Trophoblast cell (in vitro differentiated cells and primary cell): ENCODE results near the gene HS2ST1.
"Not testable (repeated sequence)": the region's sequence is repeated elsewhere in the genome, so short reads cannot be mapped to it uniquely, and the experiment has no call there.

Experiments
- DNase-seq, 2 donors: peaks; one replicate each; pipeline ENCODE4 v3.0.0-alpha.2; 2016
- H2AFZ ChIP-seq: 2 replicates; pipeline ENCODE4 v1.6.1; 2013; ENCODE audit warnings: low read length, moderate library complexity, mild to moderate bottlenecking; ENCODE audit not compliant: insufficient read depth, poor library complexity
- H2AK5ac ChIP-seq: 2 replicates; pipeline ENCODE4 v1.6.1; 2013; ENCODE audit warnings: mild to moderate bottlenecking, low read length
- H2BK120ac ChIP-seq: 2 replicates; pipeline ENCODE4 v1.6.1; 2013; ENCODE audit warnings: low read length, mild to moderate bottlenecking, moderate library complexity; ENCODE audit not compliant: insufficient read depth, poor library complexity
- H2BK12ac ChIP-seq: 2 replicates; pipeline ENCODE4 v1.6.1; 2013; ENCODE audit warnings: mild to moderate bottlenecking, low read length, moderate library complexity
- H2BK5ac ChIP-seq: 2 replicates; pipeline ENCODE4 v1.6.1; 2013; ENCODE audit warnings: low read length, low read depth, moderate library complexity, mild to moderate bottlenecking; ENCODE audit not compliant: poor library complexity
- H3K14ac ChIP-seq: 2 replicates; pipeline ENCODE4 v1.6.1; 2013; ENCODE audit warnings: mild to moderate bottlenecking, low read length
- H3K18ac ChIP-seq: 2 replicates; pipeline ENCODE4 v1.6.1; 2013; ENCODE audit warnings: mild to moderate bottlenecking, low read length
- H3K23ac ChIP-seq: 2 replicates; pipeline ENCODE4 v1.6.1; 2013; ENCODE audit warnings: low read length
- H3K27ac ChIP-seq: 2 replicates; pipeline ENCODE4 v1.5.1; 2013; ENCODE audit warnings: low read depth, mild to moderate bottlenecking, inconsistent platforms, low read length, moderate library complexity
- H3K27me3 ChIP-seq: 2 replicates; pipeline ENCODE4 v1.6.1; 2013; ENCODE audit warnings: inconsistent platforms, mild to moderate bottlenecking, low read length, moderate library complexity; ENCODE audit not compliant: insufficient read depth
- H3K36me3 ChIP-seq, 2 experiments: 1 replicate in 1 of 2; 2 replicates in 1 of 2; pipeline ENCODE4 v1.6.1; 2013; ENCODE audit warnings: low read length in 2 of 2, mild to moderate bottlenecking in 2 of 2, moderate library complexity in 1 of 2; ENCODE audit not compliant: insufficient read depth in 2 of 2, control insufficient read depth in 1 of 2
- H3K4ac ChIP-seq: 2 replicates; pipeline ENCODE4 v1.6.1; 2013; ENCODE audit warnings: low read depth, mild to moderate bottlenecking, low read length, moderate library complexity
- H3K4me1 ChIP-seq, 2 experiments: 1 replicate in 1 of 2; 2 replicates in 1 of 2; pipeline ENCODE4 v1.6.1; 2013; ENCODE audit warnings: low read length in 2 of 2, mild to moderate bottlenecking in 2 of 2, moderate library complexity in 1 of 2; ENCODE audit not compliant: insufficient read depth in 2 of 2, control insufficient read depth in 1 of 2
- H3K4me2 ChIP-seq: 2 replicates; pipeline ENCODE4 v1.6.1; 2013; ENCODE audit warnings: inconsistent platforms, mild to moderate bottlenecking, low read length, moderate library complexity
- H3K4me3 ChIP-seq: 2 replicates; pipeline ENCODE4 v1.5.1; 2013; ENCODE audit warnings: mild to moderate bottlenecking, low read depth, low read length, inconsistent platforms
- H3K79me1 ChIP-seq: one replicate; pipeline ENCODE4 v1.6.1; 2013; ENCODE audit warnings: low read length
- H3K79me2 ChIP-seq: 2 replicates; pipeline ENCODE4 v1.6.1; 2013; ENCODE audit warnings: low read length, mild to moderate bottlenecking; ENCODE audit not compliant: control insufficient read depth, insufficient read depth, poor library complexity
- H3K9ac ChIP-seq: 2 replicates; pipeline ENCODE4 v1.6.1; 2013; ENCODE audit warnings: mild to moderate bottlenecking, low read length
- H3K9me3 ChIP-seq: 2 replicates; pipeline ENCODE4 v1.6.1; 2013; ENCODE audit warnings: low read depth, mild to moderate bottlenecking, control low read depth, inconsistent platforms, low read length; ENCODE audit not compliant: insufficient read depth
- H4K12ac ChIP-seq: 2 replicates; pipeline ENCODE4 v1.6.1; 2013; ENCODE audit warnings: low read depth, mild to moderate bottlenecking, low read length, moderate library complexity
- H4K8ac ChIP-seq: 2 replicates; pipeline ENCODE4 v1.6.1; 2013; ENCODE audit warnings: low read depth, mild to moderate bottlenecking, low read length, moderate library complexity
- H4K91ac ChIP-seq: one replicate; pipeline ENCODE4 v1.6.1; 2013; ENCODE audit warnings: low read depth, mild to moderate bottlenecking, low read length, moderate library complexity
- WGBS: extraction: QIAGEN DNeasy Blood & Tissue Kit; methylation state at CpG from one replicate; pipeline ENCODE4 v1.1.7; 2013; ENCODE audit warnings: missing lambda C conversion rate; ENCODE audit not compliant: insufficient read length, insufficient coverage; ENCODE audit errors: extremely low coverage; 5-methylcytosine and 5-hydroxymethylcytosine counted together

The HS2ST1 gene

DNA sequence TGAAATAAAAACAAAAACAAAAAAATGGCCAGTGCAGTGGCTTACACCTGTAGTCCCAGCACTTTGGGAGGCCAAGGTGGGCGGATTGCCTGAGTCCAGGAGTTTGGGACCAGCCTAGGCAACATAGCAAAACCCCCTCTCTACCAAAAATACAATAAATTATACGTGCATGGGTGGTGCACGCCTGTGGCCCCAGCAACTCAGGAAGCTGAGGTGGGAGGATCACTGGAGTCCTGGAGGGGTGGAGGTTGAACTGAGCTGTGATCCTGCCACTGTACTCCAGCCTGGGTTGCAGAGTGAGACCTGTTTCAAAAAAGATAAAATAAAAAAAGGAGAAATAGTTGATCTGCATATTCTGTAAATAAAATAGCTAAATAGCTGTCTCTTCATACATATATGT, 41.2 kb downstream of the HS2ST1 start:
- H4K12ac ChIP-seq, result no peak overlapping the region
- no peak overlapping the region for H3K9ac ChIP-seq
- H3K9me3 ChIP-seq, result no peaks in the 10 kb centered on the region
- no peak overlapping the region for H2BK12ac ChIP-seq
- no peak overlapping the region for H4K8ac ChIP-seq
- no peak overlapping the region for H3K4me3 ChIP-seq
- no peak for DNase-seq
- H3K23ac ChIP-seq, result no peak overlapping the region
- H3K79me2 ChIP-seq, result no peaks in the 10 kb centered on the region
- H2BK5ac ChIP-seq, result no peak overlapping the region
- no peaks in the 10 kb centered on the region for H3K4me1 ChIP-seq
- no peaks in the 10 kb centered on the region for H3K79me1 ChIP-seq
- no peak overlapping the region for H4K91ac ChIP-seq
- H3K27me3 ChIP-seq, result no peaks in the 10 kb centered on the region
- no peak overlapping the region for H2BK120ac ChIP-seq
- no peak overlapping the region for H3K18ac ChIP-seq
- whole genome bisulfite sequencing, result no CpG with 5 or more reads among the region's 3 CpGs
- no peak overlapping the region for H3K14ac ChIP-seq
- H3K4me2 ChIP-seq, result no peak overlapping the region
- no peak overlapping the region for H2AK5ac ChIP-seq
- no peaks in the 10 kb centered on the region for H3K36me3 ChIP-seq
- no peak overlapping the region for H3K4ac ChIP-seq
- no peak overlapping the region for H2AFZ ChIP-seq
- H3K27ac ChIP-seq, result no peak overlapping the region

DNA sequence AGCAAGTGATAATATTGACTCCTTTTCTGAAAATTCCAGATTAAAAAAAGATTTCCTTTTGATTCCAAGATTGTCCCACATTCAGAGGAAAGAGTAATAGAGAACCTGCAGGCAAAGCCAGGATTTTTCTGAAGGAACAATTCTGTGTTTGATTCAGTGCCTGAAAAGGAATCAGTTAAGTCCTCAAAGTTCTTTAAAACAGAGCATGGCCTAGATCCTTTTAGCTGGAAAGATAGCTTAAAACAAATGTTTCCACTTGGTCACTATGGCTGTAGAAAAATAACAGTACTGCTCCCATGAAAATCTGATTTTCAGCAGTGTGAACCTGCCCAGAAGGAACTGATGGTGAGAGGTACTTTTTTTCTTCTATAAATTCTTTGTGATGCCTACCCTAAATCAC, 41.8 kb downstream of the HS2ST1 start:
- H3K27ac ChIP-seq, result no peak overlapping the region
- no peak overlapping the region for H2AFZ ChIP-seq
- H3K4me1 ChIP-seq, result no peaks in the 10 kb centered on the region
- H3K18ac ChIP-seq, result no peak overlapping the region
- no peak overlapping the region for H3K14ac ChIP-seq
- H3K36me3 ChIP-seq, result no peaks in the 10 kb centered on the region
- H4K8ac ChIP-seq, result no peak overlapping the region
- no peak overlapping the region for H3K4ac ChIP-seq
- no peak overlapping the region for H3K4me2 ChIP-seq
- H3K9me3 ChIP-seq, result no peaks in the 10 kb centered on the region
- H2BK5ac ChIP-seq, result no peak overlapping the region
- H3K27me3 ChIP-seq, result no peaks in the 10 kb centered on the region
- H4K91ac ChIP-seq, result no peak overlapping the region
- H2BK12ac ChIP-seq, result no peak overlapping the region
- H3K4me3 ChIP-seq, result no peak overlapping the region
- no peak for DNase-seq
- no peaks in the 10 kb centered on the region for H3K79me2 ChIP-seq
- no peak overlapping the region for H3K9ac ChIP-seq
- H3K79me1 ChIP-seq, result no peaks in the 10 kb centered on the region
- H2AK5ac ChIP-seq, result no peak overlapping the region
- H4K12ac ChIP-seq, result no peak overlapping the region
- no peak overlapping the region for H2BK120ac ChIP-seq
- H3K23ac ChIP-seq, result no peak overlapping the region

GRCh38 chr1:86957221-86957620, 42.8 kb downstream of the HS2ST1 start:
- Histone ChIP-seq H3K27ac (no peak overlapping the region), H3K9ac (no peak overlapping the region), H3K9me3 (no peaks in the 10 kb centered on the region), H4K91ac (no peak overlapping the region), H3K79me2 (no peaks in the 10 kb centered on the region), H3K4me3 (no peak overlapping the region), H2BK12ac (no peak overlapping the region), H4K12ac (no peak overlapping the region), H3K23ac (no peak overlapping the region), H2AK5ac (no peak overlapping the region), H2BK120ac (no peak overlapping the region), H3K27me3 (no peaks in the 10 kb centered on the region), H3K4ac (no peak overlapping the region), H3K18ac (no peak overlapping the region), H4K8ac (no peak overlapping the region), H2BK5ac (no peak overlapping the region), H3K4me1 (no peaks in the 10 kb centered on the region), H3K36me3 (no peaks in the 10 kb centered on the region), H3K79me1 (no peaks in the 10 kb centered on the region), H3K4me2 (no peak overlapping the region), H2AFZ (no peak overlapping the region), H3K14ac (no peak overlapping the region)
- DNase-seq, result no peak

- H4K91ac ChIP-seq, result no peak overlapping the region
- H3K36me3 ChIP-seq, result no peaks in the 10 kb centered on the region
- no peak overlapping the region for H3K4me3 ChIP-seq
- H2AK5ac ChIP-seq, result no peak overlapping the region
- H3K9ac ChIP-seq, result no peak overlapping the region
- H3K9me3 ChIP-seq, result no peaks in the 10 kb centered on the region
- no peak overlapping the region for H4K12ac ChIP-seq
- H2BK12ac ChIP-seq, result no peak overlapping the region
- no peak overlapping the region for H2AFZ ChIP-seq
- no peak overlapping the region for H3K4me2 ChIP-seq
- no peak overlapping the region for H3K23ac ChIP-seq
- H3K27ac ChIP-seq, result no peak overlapping the region
- no peaks in the 10 kb centered on the region for H3K4me1 ChIP-seq
- H3K79me1 ChIP-seq, result no peaks in the 10 kb centered on the region
- no peak for DNase-seq
- no peak overlapping the region for H3K18ac ChIP-seq
- no peak overlapping the region for H2BK5ac ChIP-seq
- H4K8ac ChIP-seq, result no peak overlapping the region
- no peak overlapping the region for H3K4ac ChIP-seq
- H3K27me3 ChIP-seq, result no peaks in the 10 kb centered on the region
- no peak overlapping the region for H3K14ac ChIP-seq
- no peak overlapping the region for H2BK120ac ChIP-seq
- no peaks in the 10 kb centered on the region for H3K79me2 ChIP-seq
These were observed 46.1 kb downstream of the HS2ST1 start for GRCh38 chr1:86960548-86960947.

- H3K4me2 ChIP-seq, H3K23ac ChIP-seq, H2AFZ ChIP-seq, DNase-seq, H2AK5ac ChIP-seq, H3K27me3 ChIP-seq, H2BK12ac ChIP-seq, H3K27ac ChIP-seq, H2BK5ac ChIP-seq, H4K12ac ChIP-seq, H3K14ac ChIP-seq, H2BK120ac ChIP-seq, H3K79me1 ChIP-seq, H3K79me2 ChIP-seq, H3K4me1 ChIP-seq, H3K4ac ChIP-seq, H3K9ac ChIP-seq, H3K18ac ChIP-seq, H3K9me3 ChIP-seq, H4K8ac ChIP-seq, H3K4me3 ChIP-seq, H4K91ac ChIP-seq, H3K36me3 ChIP-seq: not testable (repeated sequence)
- WGBS, result no CpG with 5 or more reads among the region's 36 CpGs
These were observed 49.4 kb downstream of the HS2ST1 start for GRCh38 chr1:86963841-86964240.
